Measurements from ENCODE around the gene LYPD4.

LYPD4 gene

GRCh38 chr19:41844601-41845000, at the start of gene LYPD4:
Gene LYPD4, minus strand, starts transcription at chr19:41844683. Its CDS starts 5,398 bp downstream, at chr19:41839285.
- no peak for DNase-seq

GRCh38 chr19:41893899-41894298, 49.4 kb upstream of the LYPD4 start:
- no peak for DNase-seq

- no peak for DNase-seq
Observed at GRCh38 chr19:41892173-41892902, 47.9 kb upstream of the LYPD4 start.

- no peak for DNase-seq
Observed at GRCh38 chr19:41890936-41891335, 46.5 kb upstream of the LYPD4 start.

GRCh38 chr19:41889896-41890295, 45.4 kb upstream of the LYPD4 start:
- DNase-seq: no peak

- DNase-seq: no peak
Observed at GRCh38 chr19:41888926-41889325, 44.4 kb upstream of the LYPD4 start.

- peak in 39 of 56 donors; percentile 8 to 75 (median 41) for DNase-seq
Observed at GRCh38 chr19:41887711-41888382, 43.4 kb upstream of the LYPD4 start.

- DNase-seq: no peak
Observed at GRCh38 chr19:41886761-41887710, 42.6 kb upstream of the LYPD4 start.

- DNase-seq: peak; percentile 38 to 98 (median 91)
Observed at GRCh38 chr19:41883821-41884733, 39.6 kb upstream of the LYPD4 start.

- DNase-seq: no peak
Observed at GRCh38 chr19:41883463-41883820, 39.0 kb upstream of the LYPD4 start.

- peak in 12 of 56 donors; percentile 6 to 37 (median 14) for DNase-seq
Observed at GRCh38 chr19:41882568-41883462, 38.3 kb upstream of the LYPD4 start, which contains the start of gene ARHGEF1. Gene ARHGEF1, plus strand, starts transcription at chr19:41883184. Its CDS starts 4,899 bp downstream, at chr19:41888083.

GRCh38 chr19:41880329-41880708, 35.8 kb upstream of the LYPD4 start:
- no peak for DNase-seq

- no peak for DNase-seq
Observed at GRCh38 chr19:41879670-41880328, 35.3 kb upstream of the LYPD4 start.

- no peak for DNase-seq
Observed at GRCh38 chr19:41879080-41879479, 34.6 kb upstream of the LYPD4 start.

GRCh38 chr19:41877916-41878905, 33.7 kb upstream of the LYPD4 start:
- DNase-seq: no peak

GRCh38 chr19:41876847-41877832, 32.7 kb upstream of the LYPD4 start, which contains the start of gene CD79A:
Gene CD79A, plus strand, starts transcription at chr19:41877279. Its CDS starts 26 bp downstream, at chr19:41877305.
- DNase-seq: peak in 1 of 56 donors; percentile 5
